GM19023 (cell line): ENCODE results near the gene DYRK1B.

Experiments used
- ATAC-seq: cut with Tn5 transposase; IDR thresholded peaks from one replicate; pipeline ENCODE4 v1.9.1; 2021; ENCODE audit warnings: mild to moderate bottlenecking, moderate library complexity; ENCODE audit not compliant: unreplicated experiment

The DYRK1B gene

DNA sequence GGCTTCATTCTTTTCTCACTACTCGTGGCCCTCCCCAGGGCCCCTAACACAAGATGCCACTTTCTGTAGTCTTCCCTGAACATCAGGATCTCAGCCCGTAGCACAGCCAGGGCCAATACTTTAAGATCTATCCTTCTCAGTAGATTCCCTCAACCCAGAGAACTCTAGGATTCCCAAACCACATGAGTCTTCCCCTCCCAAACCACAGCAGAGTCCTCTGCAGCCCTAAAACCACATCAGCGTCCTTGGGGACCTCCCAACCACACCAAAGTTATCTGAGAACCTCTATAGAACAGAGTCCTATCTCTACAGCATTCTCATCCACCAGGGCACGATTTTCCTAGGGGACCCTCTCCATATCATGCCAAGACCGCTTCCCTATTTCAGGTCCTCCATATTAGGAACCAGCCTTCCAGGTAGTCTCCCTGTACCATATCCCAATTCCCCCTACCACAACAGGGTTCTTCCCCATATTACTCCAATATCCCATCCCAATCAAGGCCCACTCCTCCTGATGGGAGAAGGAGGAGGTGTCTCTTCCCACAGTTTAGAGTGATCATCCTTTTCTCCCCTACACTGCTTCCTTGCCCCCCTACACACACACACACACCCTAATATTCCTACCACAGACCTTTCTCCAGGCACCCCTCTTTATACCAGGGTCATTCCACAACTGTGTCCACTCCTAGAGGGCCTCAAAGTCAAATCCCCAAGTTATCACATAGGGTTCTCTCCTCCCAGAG lies 1.4 kb downstream of the DYRK1B start:
- no peak for ATAC-seq

- ATAC-seq, result no peak
These were observed 2.3 kb downstream of the DYRK1B start for GRCh38 chr19:39831679-39832078.

- no peak for ATAC-seq
These were observed 3.1 kb downstream of the DYRK1B start for GRCh38 chr19:39830847-39831246.

DNA sequence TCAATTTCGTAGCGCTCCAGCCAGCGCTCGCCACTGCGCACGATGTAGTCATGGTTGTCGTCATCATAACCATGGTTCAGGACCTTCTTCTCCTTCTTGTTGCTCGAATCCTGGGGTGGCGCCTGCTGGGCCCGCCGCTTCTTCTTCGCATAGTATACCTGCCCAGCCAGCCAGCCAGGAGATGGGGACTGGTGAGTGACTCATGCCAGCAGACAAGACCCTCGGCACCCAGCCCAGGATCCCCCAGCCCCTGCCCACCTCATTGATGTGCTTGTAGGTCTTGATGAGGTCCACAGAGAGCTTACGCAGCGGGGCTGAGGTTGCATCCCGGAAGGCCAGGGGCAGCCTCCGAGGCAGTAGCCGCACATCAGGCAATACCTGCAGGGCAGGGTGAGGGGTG lies 3.6 kb downstream of the DYRK1B start:
- ATAC-seq, result no peak

GRCh38 chr19:39829702-39830275 lies 4.2 kb downstream of the DYRK1B start:
- ATAC-seq, result no peak

DNA sequence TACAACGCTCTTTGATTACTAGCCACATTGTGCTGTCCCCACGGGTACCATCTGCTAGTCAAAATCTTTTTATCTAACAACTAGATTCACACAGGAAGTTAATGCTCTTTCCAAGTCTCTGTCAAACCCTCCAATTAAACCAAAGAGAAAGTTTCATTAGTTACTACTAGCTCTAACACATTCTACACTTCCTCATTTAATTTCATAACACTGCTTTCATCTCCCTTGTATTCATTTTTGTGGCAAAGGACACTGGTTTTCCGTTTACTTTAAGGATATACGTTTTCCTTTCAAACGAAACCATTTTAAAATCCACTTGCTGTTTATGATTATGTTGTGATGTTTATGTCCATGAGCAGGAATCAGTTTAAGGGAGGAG lies 5.3 kb downstream of the DYRK1B start:
- ATAC-seq, result no peak

DNA sequence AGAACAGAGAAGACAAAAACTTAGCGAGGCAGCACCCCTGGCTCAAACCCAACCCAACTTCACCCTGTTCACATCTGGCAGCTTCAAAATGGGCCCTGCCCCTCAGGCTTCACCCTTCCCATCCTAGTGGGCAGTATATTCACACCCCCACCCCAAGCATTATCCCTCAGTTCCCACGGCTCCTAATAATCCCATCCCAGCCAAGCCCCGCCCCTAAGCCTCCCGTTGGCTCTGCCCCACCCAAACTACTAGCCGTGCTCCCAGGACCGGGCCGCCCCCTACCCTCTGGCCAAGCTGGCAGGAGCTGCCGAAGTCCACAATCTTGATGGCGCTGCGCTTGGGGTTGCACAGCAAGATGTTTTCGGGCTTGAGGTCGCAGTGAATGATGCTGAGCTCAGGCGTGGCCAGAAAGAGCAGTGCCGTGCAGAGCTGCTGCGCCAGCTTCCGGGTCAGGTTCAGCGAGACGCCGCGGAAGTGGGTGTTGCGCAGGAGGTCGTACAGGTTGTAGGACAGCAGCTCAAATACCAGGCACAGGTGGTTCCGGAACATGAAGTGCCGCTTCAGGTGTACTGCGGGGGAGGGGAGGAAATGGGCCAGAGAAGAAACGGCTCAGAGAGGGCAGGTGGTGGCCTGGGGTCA lies 5.8 kb downstream of the DYRK1B start:
- ATAC-seq, result no peak

GRCh38 chr19:39827216-39827615 lies 6.7 kb downstream of the DYRK1B start:
- no peak for ATAC-seq

DNA sequence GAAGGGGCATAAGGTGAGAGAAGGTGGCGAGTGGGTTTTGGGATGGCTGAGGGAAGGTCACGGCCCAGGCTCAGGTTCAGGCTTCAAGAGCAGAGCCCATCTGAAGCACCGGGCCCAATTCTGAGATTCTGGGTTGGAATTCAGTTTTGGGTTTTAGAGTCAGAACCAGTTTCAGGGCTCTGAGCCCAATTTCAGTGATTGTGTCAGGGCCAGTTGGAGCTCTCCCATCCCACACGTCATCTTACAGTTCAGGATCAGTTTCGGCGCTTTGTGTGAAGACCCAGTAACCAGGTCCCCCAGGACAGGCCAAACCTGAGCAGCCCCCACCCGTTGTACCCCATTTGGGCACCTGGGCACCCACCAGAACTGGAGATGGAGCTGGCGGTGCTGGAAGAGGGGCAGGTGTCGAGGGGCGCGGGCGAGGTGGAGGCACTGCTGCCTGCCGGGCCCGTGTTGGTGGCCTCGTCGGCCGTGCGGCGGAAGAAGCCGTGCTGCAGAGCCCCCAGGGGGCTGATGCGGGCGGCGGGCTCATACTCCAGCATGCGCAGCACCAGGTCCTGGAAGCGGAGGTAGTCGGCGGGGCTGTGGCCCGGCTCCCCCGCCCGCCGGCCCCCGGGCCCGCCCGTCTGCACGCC lies 7.5 kb downstream of the DYRK1B start:
- ATAC-seq, result no peak

- no peak for ATAC-seq
These were observed 8.4 kb downstream of the DYRK1B start for GRCh38 chr19:39825531-39826076.

DNA sequence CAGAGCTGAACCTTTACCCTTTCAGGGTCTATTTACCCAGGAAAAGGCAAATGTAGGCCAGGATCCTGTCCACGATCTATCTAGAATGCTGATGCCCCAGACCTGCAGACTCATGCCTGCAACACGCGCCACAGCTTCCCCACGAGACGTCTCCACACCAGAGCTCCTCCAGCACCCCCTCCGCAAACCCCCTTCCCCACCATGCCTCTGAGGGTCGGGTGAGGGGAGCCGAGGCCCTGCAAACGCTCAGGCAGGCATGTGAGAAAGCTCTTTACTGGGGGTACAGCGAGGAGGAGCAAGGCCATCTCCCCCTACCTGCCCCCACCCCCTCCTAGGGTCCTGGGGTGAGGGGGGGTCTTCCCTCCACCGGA lies 8.9 kb downstream of the DYRK1B start:
- ATAC-seq, result no peak

GRCh38 chr19:39824143-39825092 lies 9.5 kb downstream of the DYRK1B start:
- peak; percentile 87 for ATAC-seq

DNA sequence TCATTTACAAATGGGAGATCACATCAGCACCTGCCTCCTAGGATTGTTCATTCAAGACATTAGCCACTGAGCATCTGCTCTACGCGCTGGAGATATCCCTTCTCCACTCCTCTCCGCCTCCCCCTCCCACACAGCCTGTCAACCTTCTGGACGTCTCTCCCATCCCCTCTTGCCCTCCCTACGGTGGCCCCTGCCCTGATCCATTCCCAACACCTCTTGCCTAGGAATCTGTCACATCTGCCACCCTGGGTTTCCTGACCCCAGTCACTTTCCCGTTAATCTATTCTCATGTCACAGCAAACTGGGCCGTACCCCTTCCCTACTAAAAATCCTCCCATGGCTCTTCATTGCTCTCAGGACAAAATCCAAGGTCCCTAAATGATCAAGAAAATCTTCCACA lies 10.3 kb downstream of the DYRK1B start:
- no peak for ATAC-seq

DNA sequence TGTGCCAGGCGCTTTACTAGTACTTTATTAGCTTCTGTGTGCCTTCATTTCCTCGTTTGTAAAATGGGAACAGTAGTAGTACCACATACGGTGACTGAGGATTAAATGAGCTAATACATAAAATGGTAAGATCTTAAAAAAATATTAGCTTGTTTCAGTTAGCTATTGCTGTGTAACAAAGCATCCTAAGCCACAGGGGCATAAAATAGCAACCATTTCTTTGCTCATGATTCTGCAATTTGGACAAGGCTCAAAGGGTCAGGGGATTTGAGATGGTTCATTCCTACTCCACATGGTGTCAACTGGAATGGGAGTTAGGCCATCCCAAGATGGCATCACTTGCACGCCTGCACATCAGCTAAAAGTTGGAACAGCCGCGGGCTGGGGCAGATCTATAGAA lies 13.3 kb downstream of the DYRK1B start:
- no peak for ATAC-seq

DNA sequence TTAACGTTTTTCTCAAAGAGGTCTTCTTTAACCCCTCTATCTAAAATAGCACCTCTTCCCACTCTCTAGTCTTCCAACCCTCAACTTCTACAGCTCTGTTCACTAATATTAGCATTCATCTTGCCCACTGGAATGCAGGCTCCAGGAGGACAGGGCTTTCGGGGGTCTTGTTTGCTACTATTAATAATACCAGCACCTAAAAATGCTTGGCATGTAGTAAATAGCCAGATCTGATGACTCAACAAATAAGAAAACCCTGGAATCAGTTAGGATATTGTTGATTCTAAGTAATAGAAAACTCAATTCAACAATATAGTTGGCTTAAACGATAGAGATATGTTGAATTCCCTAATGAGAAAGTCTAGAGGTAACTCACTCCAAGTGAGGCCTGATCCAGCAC lies 14.2 kb downstream of the DYRK1B start:
- ATAC-seq, result no peak

DNA sequence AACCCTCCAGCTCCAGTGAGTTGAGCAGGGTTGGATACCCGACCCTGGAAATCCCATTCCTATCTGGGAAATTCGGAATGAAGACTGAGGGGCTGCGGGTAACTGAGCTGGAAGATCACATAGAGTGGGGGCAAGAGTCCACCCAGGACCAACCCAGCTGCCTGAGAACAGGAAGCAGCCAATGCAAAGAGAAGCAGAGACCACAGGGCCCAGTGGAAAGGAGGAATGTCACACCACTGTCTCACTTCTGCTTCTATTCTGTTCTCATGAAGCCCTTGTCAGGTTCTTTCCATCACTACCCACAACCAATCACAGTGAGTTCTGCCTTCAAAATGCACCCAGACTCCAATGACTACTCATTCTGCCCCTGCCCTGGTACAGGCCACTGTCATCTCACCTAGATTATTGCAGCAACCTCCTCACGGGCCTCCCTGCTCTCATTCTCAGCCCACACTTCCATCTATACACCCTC lies 15.3 kb downstream of the DYRK1B start:
- ATAC-seq, result no peak

- no peak for ATAC-seq
These were observed 15.9 kb downstream of the DYRK1B start for GRCh38 chr19:39817888-39818561.

GRCh38 chr19:39816287-39817048 lies 17.5 kb downstream of the DYRK1B start:
- ATAC-seq, result no peak

- ATAC-seq, result no peak
These were observed 19.4 kb downstream of the DYRK1B start for GRCh38 chr19:39814595-39814994.
